Spleen (tissue), 7 donors: Measurements from ENCODE around the gene TUBB6.

ENCODE experiments used
- CTCF ChIP-seq, 11 experiments: fragments of 200-600 bp in 7 of 11; fragments of 450-650 bp in 4 of 11; sonication (generic) in 4 of 11; IDR thresholded peaks in 8 of 11; conservative IDR thresholded peaks in 3 of 11; 1 replicate in 7 of 11; 2 replicates in 4 of 11; pipeline versions ENCODE4 v1.4.0 to v1.8.0; 2016 to 2021; ENCODE audit warnings: antibody characterized with exemption in 11 of 11, inconsistent platforms in 4 of 11, mild to moderate bottlenecking in 1 of 11
- POLR2A ChIP-seq, 3 donors: fragments of 450-650 bp; IDR thresholded peaks; one replicate each; pipeline ENCODE4 v1.5.1; 2017; ENCODE audit warnings: antibody characterized with exemption in 3 of 3, mild to moderate bottlenecking in 1 of 3
- POLR2AphosphoS5 ChIP-seq, 3 donors: sonication (generic); formaldehyde crosslinking; IDR thresholded peaks; one replicate each; pipeline ENCODE4 v1.5.1; 2017; ENCODE audit warnings: antibody characterized with exemption in 3 of 3
- donor health status: DM: no; HTN: no; CAD: no; lungs with moderate emphysema.
- donor health status: DM: no; HTN: no; CAD: no.
- donor health status: DM: no; HTN: no; CAD: no.

GRCh38 chr18:12328179-12328823, 20.3 kb downstream of the TUBB6 start:
- no peak for TF ChIP-seq POLR2AphosphoS5 (IDR thresholded peaks at IDR 0.05)
- TF ChIP-seq CTCF (IDR thresholded peaks at IDR 0.05 in 8 of 11, conservative IDR thresholded peaks at IDR 0.05 in 3 of 11): peak in 4 of 11 experiments; percentile 3 to 34 (median 18)
- no peak for TF ChIP-seq POLR2A (IDR thresholded peaks at IDR 0.05)
